Astrocyte of the cerebellum (primary cell): ENCODE measurements around the gene LUC7L3.

Source experiments
- DNase-seq: peaks from one replicate; pipeline ENCODE4 v3.0.0-alpha.2; 2011; ENCODE audit warnings: low read depth
- H3K4me3 ChIP-seq: 2 replicates; pipeline ENCODE4 v1.5.1; 2011; ENCODE audit warnings: mild to moderate bottlenecking, low read depth, low read length, moderate library complexity
- in situ Hi-C: cut with HindIII; loops from 2 replicates; pipeline ENCODE4 v1.10.0; 2017; ENCODE audit warnings: low sequenced_read_pairs
- TF ChIP-seq, protein P1 (sequence below): IDR thresholded peaks from 2 replicates; pipeline ENCODE4 v1.5.1; 2012; ENCODE audit warnings: low read length, low read depth, moderate library complexity, mild to moderate bottlenecking; ENCODE audit errors: missing control alignments

LUC7L3 gene

DNA sequence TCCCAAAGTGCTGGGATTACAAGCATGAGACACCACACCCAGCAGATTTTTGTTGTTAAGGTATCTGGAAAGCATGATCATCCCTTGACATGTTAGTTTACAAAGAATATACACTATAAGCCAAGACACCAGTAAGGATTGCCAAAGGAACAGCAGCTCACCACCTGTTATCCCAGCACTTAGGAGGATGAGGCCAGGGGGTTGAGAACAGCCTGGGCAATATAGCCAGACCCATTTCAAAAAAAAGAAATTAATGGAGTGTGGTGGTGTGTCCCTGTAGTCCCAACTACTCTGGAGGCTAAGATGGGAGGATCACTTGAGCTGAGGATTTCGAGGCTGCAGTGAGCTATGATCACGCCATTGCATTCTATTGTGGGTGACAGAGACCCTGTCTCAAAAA is 42.8 kb downstream of the LUC7L3 start:
- DNase-seq: no peak
- in situ Hi-C loops: no loop called here
- no peak overlapping the region for H3K4me3 ChIP-seq
- TF ChIP-seq, protein P1, sequence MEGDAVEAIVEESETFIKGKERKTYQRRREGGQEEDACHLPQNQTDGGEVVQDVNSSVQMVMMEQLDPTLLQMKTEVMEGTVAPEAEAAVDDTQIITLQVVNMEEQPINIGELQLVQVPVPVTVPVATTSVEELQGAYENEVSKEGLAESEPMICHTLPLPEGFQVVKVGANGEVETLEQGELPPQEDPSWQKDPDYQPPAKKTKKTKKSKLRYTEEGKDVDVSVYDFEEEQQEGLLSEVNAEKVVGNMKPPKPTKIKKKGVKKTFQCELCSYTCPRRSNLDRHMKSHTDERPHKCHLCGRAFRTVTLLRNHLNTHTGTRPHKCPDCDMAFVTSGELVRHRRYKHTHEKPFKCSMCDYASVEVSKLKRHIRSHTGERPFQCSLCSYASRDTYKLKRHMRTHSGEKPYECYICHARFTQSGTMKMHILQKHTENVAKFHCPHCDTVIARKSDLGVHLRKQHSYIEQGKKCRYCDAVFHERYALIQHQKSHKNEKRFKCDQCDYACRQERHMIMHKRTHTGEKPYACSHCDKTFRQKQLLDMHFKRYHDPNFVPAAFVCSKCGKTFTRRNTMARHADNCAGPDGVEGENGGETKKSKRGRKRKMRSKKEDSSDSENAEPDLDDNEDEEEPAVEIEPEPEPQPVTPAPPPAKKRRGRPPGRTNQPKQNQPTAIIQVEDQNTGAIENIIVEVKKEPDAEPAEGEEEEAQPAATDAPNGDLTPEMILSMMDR: no peak

DNA sequence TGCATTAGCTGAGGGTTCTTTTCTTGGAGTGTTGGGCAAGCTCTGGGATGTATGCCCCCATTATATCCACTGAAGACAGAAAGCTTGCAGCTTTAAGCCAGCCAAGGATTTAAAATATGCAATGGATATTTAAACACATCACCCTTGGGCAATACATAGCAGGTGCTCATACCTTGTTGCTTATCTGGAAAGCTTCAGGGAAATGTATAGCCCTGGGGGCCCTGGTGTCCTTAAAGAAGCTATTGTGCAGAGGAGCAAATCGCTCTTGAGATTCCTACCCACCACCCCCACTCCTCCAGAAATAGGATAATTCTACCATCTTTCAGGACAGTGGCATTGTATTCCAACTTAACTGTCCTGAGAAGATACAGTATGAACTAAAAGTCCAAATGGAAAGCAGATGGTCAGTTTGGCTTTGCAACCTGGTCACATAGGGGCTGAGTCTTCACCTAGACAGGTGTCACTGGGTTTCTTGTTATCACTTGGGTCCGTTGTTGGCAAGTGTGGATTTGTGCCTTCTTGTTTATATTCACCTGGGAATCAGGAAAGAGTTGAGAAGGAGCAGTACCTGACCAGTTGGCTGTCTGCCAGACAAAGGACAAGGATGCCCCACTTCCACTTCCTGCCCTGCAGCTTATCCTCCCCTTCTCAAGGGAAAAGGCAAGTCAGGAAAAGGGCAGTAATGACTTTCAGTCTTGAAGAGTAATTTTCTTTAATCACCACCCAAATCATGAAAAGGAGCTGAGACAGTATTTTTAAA is 44.5 kb downstream of the LUC7L3 start:
- TF ChIP-seq, protein P1: no peak
- H3K4me3 ChIP-seq: no peak overlapping the region
- in situ Hi-C loops: no loop called here
- DNase-seq: no peak

DNA sequence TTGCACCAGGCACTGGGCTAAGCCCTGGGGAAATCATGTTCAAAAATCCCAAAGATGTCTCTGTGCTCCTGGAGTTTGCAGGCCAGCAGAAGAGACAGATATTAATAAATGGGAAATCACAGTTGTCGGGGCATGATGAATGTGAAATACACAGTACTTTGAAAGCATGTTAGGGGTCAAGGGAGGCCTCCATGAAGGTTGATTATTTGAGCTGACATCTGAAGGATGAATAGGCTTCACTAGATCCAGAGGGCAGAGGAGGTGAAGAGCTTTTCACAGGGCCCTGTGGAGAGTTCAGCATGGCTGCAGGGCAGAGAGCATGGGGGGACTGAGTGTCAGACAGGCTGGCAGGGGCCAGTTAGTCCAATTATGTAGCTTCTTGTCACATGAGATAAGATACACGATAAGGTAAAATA is 45.3 kb downstream of the LUC7L3 start:
- in situ Hi-C loops: no loop called here
- no peak for DNase-seq
- TF ChIP-seq, protein P1: no peak
- no peak overlapping the region for H3K4me3 ChIP-seq

DNA sequence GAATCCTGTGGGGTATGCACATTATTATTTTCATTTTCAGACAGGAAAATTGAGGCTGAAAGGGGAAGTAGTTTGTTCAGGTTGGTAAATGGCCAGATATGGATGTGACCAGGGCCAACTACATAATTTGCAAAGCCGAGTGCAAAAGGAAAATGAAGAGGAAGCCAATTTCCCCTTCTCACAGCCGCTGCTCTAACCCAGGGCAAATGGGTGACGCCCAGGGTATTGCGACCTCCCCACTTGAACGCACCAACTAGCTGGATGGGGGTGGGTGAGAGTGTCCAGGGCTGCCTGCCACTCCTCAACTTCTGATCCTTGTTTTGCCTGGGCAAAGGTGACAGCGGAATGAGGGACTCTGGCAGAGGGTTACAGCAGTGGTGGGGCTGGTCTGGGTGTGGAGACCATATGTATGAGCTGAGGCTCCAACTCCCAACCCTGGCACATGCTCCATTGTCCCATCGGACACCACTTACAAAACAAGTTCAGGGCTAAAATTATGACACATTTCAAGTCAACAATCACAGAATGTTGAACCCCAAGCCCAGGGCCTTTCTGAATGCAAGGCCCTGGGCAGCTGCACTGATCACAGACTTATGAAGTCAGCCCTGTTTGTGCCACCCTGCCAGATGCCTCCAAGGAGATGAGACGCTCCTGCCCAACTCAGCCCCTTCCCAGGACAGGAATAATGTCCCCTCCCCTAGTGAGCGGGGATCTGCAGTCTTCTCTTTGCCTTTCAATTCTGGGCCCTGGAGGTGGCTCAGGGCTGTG is 46.2 kb downstream of the LUC7L3 start:
- in situ Hi-C loops: no loop called here
- no peak for DNase-seq
- no peak overlapping the region for H3K4me3 ChIP-seq
- TF ChIP-seq, protein P1: no peak

DNA sequence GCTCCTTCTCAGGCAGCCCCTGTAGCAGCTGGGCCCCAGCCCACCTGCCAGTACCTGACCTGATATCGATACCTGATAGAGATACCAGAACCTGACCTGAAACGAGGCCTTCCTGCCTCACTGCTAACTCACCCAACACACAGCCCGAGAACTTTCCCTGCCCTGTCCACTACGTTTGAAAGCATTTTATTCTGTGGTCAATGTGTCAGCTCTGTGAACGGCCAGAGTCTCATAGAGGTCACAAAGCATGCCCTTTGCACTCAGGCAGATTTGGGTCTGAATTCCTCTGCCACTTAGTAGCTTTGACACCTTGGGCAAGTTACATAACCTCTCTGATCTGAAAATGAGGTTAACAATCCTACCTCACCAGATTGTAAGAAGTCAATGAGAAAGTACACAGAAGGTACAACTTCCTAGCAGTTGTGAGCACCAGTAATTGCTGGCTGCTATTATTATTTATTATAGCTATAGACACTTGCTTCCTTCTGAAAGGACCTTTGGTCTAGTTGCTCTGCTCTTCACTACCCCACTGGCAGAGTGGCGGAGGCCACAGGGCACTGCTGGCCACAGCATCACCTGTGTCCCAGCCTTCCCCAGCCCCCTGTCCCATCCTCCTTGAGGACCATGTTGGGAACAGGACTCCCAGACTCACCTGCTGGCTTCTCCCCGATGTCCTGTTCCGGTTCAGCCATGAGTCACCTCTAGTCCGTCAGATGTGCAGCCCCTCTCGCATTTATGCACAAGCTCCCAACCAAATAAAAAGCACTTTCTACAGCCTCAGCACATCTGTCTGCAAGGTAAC is 47.0 kb downstream of the LUC7L3 start:
- in situ Hi-C loops: no loop called here
- DNase-seq: no peak
- TF ChIP-seq, protein P1: no peak
- no peak overlapping the region for H3K4me3 ChIP-seq

DNA sequence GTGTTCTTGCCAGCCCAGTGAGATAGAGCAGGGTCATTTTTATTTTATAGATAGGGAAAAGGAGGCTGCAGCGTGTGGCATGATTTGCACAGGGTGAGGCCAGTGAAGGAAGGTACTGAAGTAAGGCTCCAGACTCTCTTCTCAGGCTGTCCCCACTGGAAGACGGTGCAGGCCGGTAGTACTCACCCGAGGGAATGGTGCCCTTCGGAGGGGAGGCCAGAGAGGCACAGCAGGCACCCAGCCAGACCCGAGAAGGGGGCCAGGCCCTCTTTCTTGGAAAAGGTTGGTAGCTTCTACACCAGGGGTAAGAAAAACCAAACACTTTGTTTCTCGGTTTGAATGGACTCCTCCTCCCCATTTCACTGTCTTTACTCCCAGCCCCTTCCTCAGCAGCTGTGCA is 47.6 kb downstream of the LUC7L3 start:
- TF ChIP-seq, protein P1: no peak
- in situ Hi-C loops: no loop called here
- H3K4me3 ChIP-seq: no peak overlapping the region
- no peak for DNase-seq
